Measurements from ENCODE around the gene NIPSNAP3A. TPM values are rescaled to one million over a fixed set of nuclear protein-coding genes. Genes with fewer than 3 reads are reported as not detected.

NIPSNAP3A gene
- total RNA-seq, 6 donors from 2014 or later = 7.8 to 31.5 (median 25.5) TPM

DNA sequence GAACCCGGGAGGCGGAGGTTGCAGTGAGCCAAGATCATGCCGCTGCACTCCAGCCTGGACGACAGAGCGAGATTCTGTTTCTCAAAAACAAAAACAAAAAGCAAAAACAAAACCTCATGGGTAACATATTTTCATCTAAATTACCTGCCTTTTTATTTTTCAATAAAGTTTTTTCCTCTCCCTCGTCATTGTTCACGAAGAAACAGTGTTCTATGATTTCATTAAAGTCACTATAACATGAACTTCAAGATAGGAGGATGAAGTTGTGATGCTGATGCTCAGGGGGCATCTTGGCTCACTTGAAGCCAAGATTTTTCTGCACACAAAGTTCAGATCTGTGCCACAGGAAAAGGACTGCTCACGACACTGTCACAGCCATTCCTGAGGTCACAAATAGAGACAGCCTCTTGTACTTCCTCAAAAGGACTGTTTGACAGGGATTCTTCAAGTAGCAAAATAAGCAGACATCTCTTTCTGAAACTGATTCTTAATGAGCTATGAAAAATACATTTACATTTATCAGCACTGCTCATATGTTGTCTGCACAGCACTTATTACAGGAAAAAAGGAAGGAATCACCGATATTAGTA, 32.6 kb downstream of the NIPSNAP3A start:
- no peaks in the 10 kb centered on the region for H3K27me3 ChIP-seq
- TF ChIP-seq POLR2AphosphoS5 (IDR thresholded peaks at IDR 0.05) (no peak), EP300 (IDR thresholded peaks at IDR 0.05) (no peak), POLR2A (IDR thresholded peaks at IDR 0.05) (no peak)
- TF ChIP-seq, protein P1, sequence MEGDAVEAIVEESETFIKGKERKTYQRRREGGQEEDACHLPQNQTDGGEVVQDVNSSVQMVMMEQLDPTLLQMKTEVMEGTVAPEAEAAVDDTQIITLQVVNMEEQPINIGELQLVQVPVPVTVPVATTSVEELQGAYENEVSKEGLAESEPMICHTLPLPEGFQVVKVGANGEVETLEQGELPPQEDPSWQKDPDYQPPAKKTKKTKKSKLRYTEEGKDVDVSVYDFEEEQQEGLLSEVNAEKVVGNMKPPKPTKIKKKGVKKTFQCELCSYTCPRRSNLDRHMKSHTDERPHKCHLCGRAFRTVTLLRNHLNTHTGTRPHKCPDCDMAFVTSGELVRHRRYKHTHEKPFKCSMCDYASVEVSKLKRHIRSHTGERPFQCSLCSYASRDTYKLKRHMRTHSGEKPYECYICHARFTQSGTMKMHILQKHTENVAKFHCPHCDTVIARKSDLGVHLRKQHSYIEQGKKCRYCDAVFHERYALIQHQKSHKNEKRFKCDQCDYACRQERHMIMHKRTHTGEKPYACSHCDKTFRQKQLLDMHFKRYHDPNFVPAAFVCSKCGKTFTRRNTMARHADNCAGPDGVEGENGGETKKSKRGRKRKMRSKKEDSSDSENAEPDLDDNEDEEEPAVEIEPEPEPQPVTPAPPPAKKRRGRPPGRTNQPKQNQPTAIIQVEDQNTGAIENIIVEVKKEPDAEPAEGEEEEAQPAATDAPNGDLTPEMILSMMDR (IDR thresholded peaks at IDR 0.05) = no peak
- H3K9me3 ChIP-seq = no peaks in the 10 kb centered on the region
- WGBS, 2 donors = 78 to 81% methylated on average over 9 of the region's 9 CpGs
- H3K27ac ChIP-seq = no peak overlapping the region
- no peak for DNase-seq
- no peak overlapping the region for H3K4me3 ChIP-seq
- peaks cover 5 to 26% (median 9%) of the 10 kb centered on the region in 4 donors for H3K4me1 ChIP-seq
- peak in 1 of 2 donors; percentile 51 for ATAC-seq (ENCODE audit: low FRiP score in 2 of 2)
- peaks cover 0 to 23% (median 5%) of the 10 kb centered on the region in 4 donors for H3K36me3 ChIP-seq

DNA sequence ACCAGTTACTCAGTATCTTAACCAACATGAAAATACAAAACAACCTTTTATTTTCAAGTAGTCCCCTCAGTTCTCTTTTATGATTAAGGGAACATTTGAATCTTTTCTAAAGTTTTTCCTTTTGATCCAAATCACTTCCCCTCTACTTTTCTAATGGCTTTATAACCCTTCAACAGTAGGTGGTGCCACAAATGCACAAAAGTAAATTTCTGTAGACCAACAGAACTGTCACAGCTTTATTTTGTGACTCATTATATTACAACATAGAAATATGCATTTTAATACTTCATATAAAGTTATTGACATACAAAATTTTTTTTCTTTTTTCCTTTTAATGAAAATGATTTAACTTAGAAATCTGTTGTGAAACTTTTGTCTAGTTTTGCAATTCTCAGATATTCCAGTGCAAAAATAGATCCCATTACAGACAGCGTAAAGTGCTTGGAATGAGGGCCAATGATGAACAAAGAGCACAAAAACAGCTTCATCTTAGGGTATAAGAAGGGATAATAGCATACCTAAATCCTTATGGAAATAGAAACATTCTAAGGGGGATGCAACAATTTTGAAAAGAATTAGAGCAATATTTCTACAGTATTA, 33.4 kb downstream of the NIPSNAP3A start:
- 79 to 92% methylated on average over 1 of the region's 1 CpG for WGBS, 2 donors
- ATAC-seq (ENCODE audit: low FRiP score in 2 of 2) (peak in 1 of 2 donors; percentile 47), DNase-seq (no peak)
- Histone ChIP-seq H3K4me3 (no peak overlapping the region), H3K27ac (no peak overlapping the region), H3K9me3 (no peaks in the 10 kb centered on the region), H3K4me1 (peaks cover 5 to 26% (median 9%) of the 10 kb centered on the region in 4 donors), H3K36me3 (peaks cover 4 to 32% (median 10%) of the 10 kb centered on the region in 4 donors), H3K27me3 (no peaks in the 10 kb centered on the region)
- TF ChIP-seq, protein P1 (IDR thresholded peaks at IDR 0.05) = peak in 3 of 6 experiments; percentile 31 to 45 (median 32)
- no peak for TF ChIP-seq EP300 (IDR thresholded peaks at IDR 0.05)

DNA sequence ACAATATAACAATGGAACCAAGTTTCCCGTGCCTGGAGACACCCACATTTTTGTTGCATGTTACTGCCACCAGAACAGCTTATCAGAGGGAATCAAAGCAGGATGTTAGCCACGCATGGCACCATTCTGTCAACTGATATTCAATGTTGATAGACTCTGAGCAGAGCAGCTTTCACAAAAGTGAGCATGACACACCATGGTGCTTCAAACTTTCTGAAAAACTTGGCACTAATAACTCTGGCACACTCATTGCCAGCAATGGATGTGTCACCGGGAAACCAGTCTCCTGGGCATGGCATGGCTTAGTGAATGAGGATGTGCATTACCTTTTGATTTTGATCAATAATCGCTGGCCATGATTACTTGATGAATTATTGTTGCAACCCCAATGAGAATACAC, 36.1 kb downstream of the NIPSNAP3A start:
- no peak overlapping the region for H3K27ac ChIP-seq
- H3K36me3 ChIP-seq = peaks cover 17 to 57% (median 28%) of the 10 kb centered on the region in 4 donors
- peaks cover 0 to 3% (median 0%) of the 10 kb centered on the region in 4 donors for H3K27me3 ChIP-seq
- no peaks in the 10 kb centered on the region for H3K9me3 ChIP-seq
- TF ChIP-seq, protein P1 (IDR thresholded peaks at IDR 0.05) = no peak
- no peak for TF ChIP-seq POLR2A (IDR thresholded peaks at IDR 0.05)
- no peak for TF ChIP-seq EP300 (IDR thresholded peaks at IDR 0.05)
- TF ChIP-seq POLR2AphosphoS5 (IDR thresholded peaks at IDR 0.05) = no peak
- ATAC-seq (ENCODE audit: low FRiP score in 2 of 2) = no peak
- DNase-seq = no peak
- H3K4me3 ChIP-seq = no peak overlapping the region
- 82 to 87% methylated on average over 4 of the region's 4 CpGs for WGBS, 2 donors
- peaks cover 5 to 18% (median 9%) of the 10 kb centered on the region in 4 donors for H3K4me1 ChIP-seq

DNA sequence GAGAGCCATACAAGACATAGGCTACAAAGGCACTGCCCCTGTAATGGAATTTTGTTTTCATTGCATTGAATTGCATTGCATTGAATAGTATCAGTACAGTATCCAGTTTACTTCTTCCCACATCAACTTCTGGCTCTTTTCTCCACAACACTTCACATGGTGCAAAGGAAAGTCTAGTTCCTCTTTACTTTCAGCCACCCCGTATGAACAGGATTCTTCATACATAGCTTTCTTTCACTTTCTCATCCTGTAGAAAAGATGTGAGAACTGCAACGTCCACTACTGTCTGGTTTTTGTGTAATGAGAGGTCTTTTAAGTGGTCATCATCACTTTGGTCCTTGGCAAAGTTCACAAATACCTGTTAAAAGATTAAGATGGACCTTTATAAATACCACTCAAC, 36.6 kb downstream of the NIPSNAP3A start:
- 35 to 37% methylated on average over 2 of the region's 2 CpGs for WGBS, 2 donors

More for the DNA sequence above, 36.6 kb downstream of the NIPSNAP3A start:
- H3K4me1 ChIP-seq = peaks cover 5 to 18% (median 9%) of the 10 kb centered on the region in 4 donors
- no peaks in the 10 kb centered on the region for H3K9me3 ChIP-seq
- no peak for TF ChIP-seq POLR2A (IDR thresholded peaks at IDR 0.05)
- no peak for TF ChIP-seq EP300 (IDR thresholded peaks at IDR 0.05)
- TF ChIP-seq, protein P1 (IDR thresholded peaks at IDR 0.05) = no peak
- TF ChIP-seq POLR2AphosphoS5 (IDR thresholded peaks at IDR 0.05) = no peak
- H3K27ac ChIP-seq = no peak overlapping the region
- H3K4me3 ChIP-seq = no peak overlapping the region
- H3K27me3 ChIP-seq = peaks cover 0 to 3% (median 0%) of the 10 kb centered on the region in 4 donors
- DNase-seq (no peak), ATAC-seq (ENCODE audit: low FRiP score in 2 of 2) (no peak)
- peaks cover 21 to 62% (median 32%) of the 10 kb centered on the region in 4 donors for H3K36me3 ChIP-seq
